ENCODE data around the gene UBE2QL1.

DNA sequence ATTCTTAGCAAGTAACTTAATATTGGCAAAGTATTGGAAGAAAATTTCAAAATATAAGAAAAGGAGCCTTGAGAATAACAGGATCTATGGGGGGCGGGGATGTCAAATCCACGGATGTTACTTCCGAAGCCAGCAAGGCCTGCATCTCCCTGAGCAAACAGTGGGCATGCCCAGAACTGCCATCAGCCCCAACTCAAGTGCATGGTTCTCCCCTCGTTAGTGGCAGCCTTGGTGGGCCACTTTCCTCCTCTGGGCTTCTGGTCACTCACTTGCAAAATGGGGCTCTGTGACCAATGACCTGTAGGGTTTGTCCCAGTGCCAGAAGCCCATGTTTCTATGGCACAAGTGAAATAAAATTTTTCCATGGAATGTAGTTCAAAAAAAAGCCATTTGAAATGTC, 43.1 kb upstream of the UBE2QL1 start:
- TF ChIP-seq EZH2 (IDR thresholded peaks at IDR 0.05) (no peak), POLR2AphosphoS5 (IDR thresholded peaks at IDR 0.05; ENCODE audit: borderline replicate concordance, low read depth, low read length) (no peak), FOXP2 (optimal IDR thresholded peaks at IDR 0.05; ENCODE audit: control extremely low read depth, extremely low read length, insufficient read depth) (no peak)
